Adrenal gland (tissue), 12 donors: Measurements from ENCODE around the gene MCAM. TPM values are rescaled to one million over a fixed set of nuclear protein-coding genes. Genes with fewer than 3 reads are reported as not detected.
A peak's percentile ranks its signal among the peaks of the same experiment; 100 is the strongest.

Source experiments
- DNase-seq, 7 donors: peaks; one replicate each; pipeline ENCODE4 v3.0.0-alpha.2; 2019 to 2020
- H3K27ac ChIP-seq, 5 donors: fragments of 200-600 bp; sonication (generic) in 4 of 5; 1 replicate in 3 of 5; 2 replicates in 2 of 5; pipeline versions ENCODE4 v1.5.1 to v1.8.0; 2016 to 2020; ENCODE audit warnings: mild to moderate bottlenecking in 1 of 5
- H3K27me3 ChIP-seq: fragments of 200-600 bp; 2 replicates; pipeline ENCODE4 v1.8.0; 2021
- H3K36me3 ChIP-seq, 2 donors: fragments of 200-600 bp; replicated peaks in 1 of 2; 1 replicate in 1 of 2; 2 replicates in 1 of 2; pipeline versions ENCODE4 v1.5.1 to v1.8.0; 2018 to 2022
- H3K4me1 ChIP-seq, 2 donors: fragments of 200-600 bp; replicated peaks in 1 of 2; 1 replicate in 1 of 2; 2 replicates in 1 of 2; pipeline versions ENCODE4 v1.5.1 to v1.8.0; 2018 to 2021
- H3K4me3 ChIP-seq, 4 donors: fragments of 200-600 bp; sonication (generic) in 3 of 4; one replicate each; pipeline ENCODE4 v1.5.1; 2016 to 2018
- H3K9me3 ChIP-seq, 3 donors: fragments of 200-600 bp; sonication (generic) in 1 of 3; replicated peaks in 1 of 3; 1 replicate in 2 of 3; 2 replicates in 1 of 3; pipeline versions ENCODE4 v1.5.1 to v1.8.0; 2016 to 2021
- POLR2A ChIP-seq, 2 donors: fragments of 450-650 bp; IDR thresholded peaks; one replicate each; pipeline ENCODE4 v1.6.1; 2017; ENCODE audit warnings: antibody characterized with exemption in 2 of 2, mild to moderate bottlenecking in 2 of 2, moderate library complexity in 1 of 2
- WGBS, 4 donors: extraction: QIAGEN DNeasy Blood & Tissue Kit in 2 of 4; methylation state at CpG; one replicate each; pipeline versions ENCODE4 v1.1.5 to v1.1.7; 2013 to 2017; 5-methylcytosine and 5-hydroxymethylcytosine counted together
- intact Hi-C, 2 donors: fragments of 100-400 bp; cut with DNase I; formaldehyde crosslinking; loops; one replicate each; pipeline versions ENCODE4 v1.14.1 to v1.15.0; 2022 to 2023
- polyA plus RNA-seq, 3 donors: library from polyadenylated mRNA; stranded (reverse); fragments of 200-250 nt in 2 of 3; fragments of 350-450 nt in 1 of 3; fragmentation: Illumina TruSeq in 1 of 3; extraction: RNeasy Lipid Tissue Mini Kit (QIAGEN cat#74804) in 1 of 3; gene quantifications; one replicate each; pipeline ENCODE4 v1.2.3, GENCODE V29; 2013 to 2014
- total RNA-seq, 9 donors: library from RNA; depleted of rRNA in 4 of 9; stranded (reverse); fragments of >200 nt in 4 of 9; fragments of 120-200 nt in 1 of 9; fragmentation: NEBNext Ultra II Directional in 1 of 9; extraction: Animal tissue kit (Norgen Biotek cat#: 25700) in 1 of 9; gene quantifications; one replicate each; pipeline versions ENCODE4 v1.1.0 to v1.2.4, GENCODE V29; 2013 to 2023
- TF ChIP-seq, protein P1 (sequence below), 6 experiments: fragments of 450-650 bp in 4 of 6; fragments of 200-600 bp in 2 of 6; sonication (generic) in 1 of 6; IDR thresholded peaks; 1 replicate in 5 of 6; 2 replicates in 1 of 6; pipeline versions ENCODE4 v1.5.1 to v1.8.0; 2016 to 2021; ENCODE audit warnings: antibody characterized with exemption in 6 of 6, mild to moderate bottlenecking in 2 of 6, moderate library complexity in 1 of 6
- donor health status: healthy with polysubstance abuse.
- donor health status: Bipolar disorder and iron deficiency.
- donor health status: DM: yes; HTN: yes; CAD: no.
- donor health status: DM: no; HTN: no; CAD: no.
- donor health status: DM: no; HTN: no; CAD: no.
- donor health status: DM: yes; HTN: yes; CAD: no.

The MCAM gene
- total and polyA plus RNA-seq, 12 donors = 12.1 to 143 (median 32.1) TPM

DNA sequence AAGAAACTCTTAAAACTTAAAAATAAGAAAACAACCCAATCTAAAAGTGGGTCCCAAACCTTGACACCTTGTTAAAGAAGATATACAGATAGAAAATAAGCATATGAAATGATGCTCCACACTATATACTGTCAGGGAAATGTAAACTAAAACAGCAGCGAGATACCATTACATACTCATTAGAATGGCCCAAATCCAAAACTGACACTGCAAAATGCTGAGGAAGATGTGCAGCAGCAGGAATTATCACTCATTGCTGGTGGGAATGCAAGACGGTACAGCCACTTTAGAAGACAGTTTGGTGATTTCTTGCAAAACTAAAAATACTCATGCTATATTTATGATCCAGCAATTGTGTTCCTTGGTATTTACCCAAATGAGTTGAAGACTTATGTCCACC lies 12.4 kb upstream of the MCAM start:
- TF ChIP-seq, protein P1, sequence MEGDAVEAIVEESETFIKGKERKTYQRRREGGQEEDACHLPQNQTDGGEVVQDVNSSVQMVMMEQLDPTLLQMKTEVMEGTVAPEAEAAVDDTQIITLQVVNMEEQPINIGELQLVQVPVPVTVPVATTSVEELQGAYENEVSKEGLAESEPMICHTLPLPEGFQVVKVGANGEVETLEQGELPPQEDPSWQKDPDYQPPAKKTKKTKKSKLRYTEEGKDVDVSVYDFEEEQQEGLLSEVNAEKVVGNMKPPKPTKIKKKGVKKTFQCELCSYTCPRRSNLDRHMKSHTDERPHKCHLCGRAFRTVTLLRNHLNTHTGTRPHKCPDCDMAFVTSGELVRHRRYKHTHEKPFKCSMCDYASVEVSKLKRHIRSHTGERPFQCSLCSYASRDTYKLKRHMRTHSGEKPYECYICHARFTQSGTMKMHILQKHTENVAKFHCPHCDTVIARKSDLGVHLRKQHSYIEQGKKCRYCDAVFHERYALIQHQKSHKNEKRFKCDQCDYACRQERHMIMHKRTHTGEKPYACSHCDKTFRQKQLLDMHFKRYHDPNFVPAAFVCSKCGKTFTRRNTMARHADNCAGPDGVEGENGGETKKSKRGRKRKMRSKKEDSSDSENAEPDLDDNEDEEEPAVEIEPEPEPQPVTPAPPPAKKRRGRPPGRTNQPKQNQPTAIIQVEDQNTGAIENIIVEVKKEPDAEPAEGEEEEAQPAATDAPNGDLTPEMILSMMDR (IDR thresholded peaks at IDR 0.05) = no peak
- no peak for TF ChIP-seq POLR2A (IDR thresholded peaks at IDR 0.05)
- H3K4me3 ChIP-seq = no peak overlapping the region
- H3K27me3 ChIP-seq = no peaks in the 10 kb centered on the region
- no peaks in the 10 kb centered on the region for H3K4me1 ChIP-seq
- intact Hi-C loops = no loop called here
- no peaks in the 10 kb centered on the region for H3K36me3 ChIP-seq
- no peak for DNase-seq
- no peaks in the 10 kb centered on the region for H3K9me3 ChIP-seq
- WGBS, 4 donors = 66 to 74% (median 70%) methylated on average over 2 of the region's 2 CpGs
- no peak overlapping the region for H3K27ac ChIP-seq

DNA sequence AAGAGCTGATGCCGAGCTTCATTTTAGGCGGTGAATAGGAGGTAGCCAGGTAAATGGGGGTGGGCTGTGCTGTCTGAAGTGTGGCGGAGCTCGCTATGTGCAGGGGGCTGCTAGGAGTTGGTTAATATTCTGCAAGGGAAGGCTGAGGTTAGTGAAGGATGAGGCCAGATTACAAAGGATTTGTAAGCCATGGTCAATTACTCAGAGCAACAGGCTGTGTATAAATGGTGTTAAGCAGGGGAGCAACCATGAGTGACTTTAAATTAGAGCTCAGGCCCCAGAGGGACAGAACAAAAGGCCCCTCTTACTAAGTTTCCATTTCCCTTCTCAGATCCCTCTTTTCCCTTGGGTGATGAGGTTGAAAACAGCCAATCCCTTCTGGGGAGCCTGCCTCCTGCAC lies 7.3 kb upstream of the MCAM start:
- no peak overlapping the region for H3K27ac ChIP-seq

DNA sequence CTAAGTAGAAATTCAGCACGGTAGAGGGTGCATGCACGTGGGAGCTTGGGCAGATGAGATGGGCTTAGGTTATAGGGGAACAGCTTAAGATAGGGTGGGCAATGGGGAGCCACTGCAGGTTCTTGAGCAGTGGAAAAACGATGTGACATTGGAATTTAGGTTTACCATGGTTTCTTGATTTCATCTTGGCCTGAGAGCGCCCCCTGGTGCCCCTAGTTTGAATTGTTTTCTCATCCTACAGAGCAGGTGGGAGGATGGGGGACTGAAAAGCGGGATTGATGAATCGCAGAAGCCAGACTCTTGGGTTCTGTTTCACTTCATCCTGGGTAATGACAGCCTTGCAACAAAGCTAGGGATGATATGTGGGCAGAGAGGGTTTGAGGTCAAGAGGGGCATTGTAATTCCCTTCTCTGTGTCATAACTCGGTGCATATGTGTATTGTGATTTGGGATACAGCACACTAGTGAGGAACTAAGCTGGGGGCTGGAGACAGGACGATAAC lies 6.7 kb upstream of the MCAM start:
- Histone ChIP-seq H3K9me3 (no peaks in the 10 kb centered on the region), H3K36me3 (no peaks in the 10 kb centered on the region), H3K4me1 (peaks cover 9 to 19% of the 10 kb centered on the region in 2 donors), H3K4me3 (no peak overlapping the region), H3K27me3 (no peaks in the 10 kb centered on the region), H3K27ac (no peak overlapping the region)
- intact Hi-C loops = loop anchor here in 1 of 2 donors (5.0 kb wide), 1 partner anchor 121 kb away; no protein-coding TSS in a partner anchor
- peak; percentile 57 to 93 (median 84) for DNase-seq
- TF ChIP-seq POLR2A (IDR thresholded peaks at IDR 0.05) = no peak
- TF ChIP-seq, protein P1 (IDR thresholded peaks at IDR 0.05) = peak; percentile 70 to 81 (median 78)
- 8 to 13% (median 10%) methylated on average over 8 of the region's 8 CpGs for WGBS, 4 donors

More for the DNA sequence above, 7.3 kb upstream of the MCAM start:
- no peaks in the 10 kb centered on the region for H3K36me3 ChIP-seq
- TF ChIP-seq, protein P1 (IDR thresholded peaks at IDR 0.05) = no peak
- no peaks in the 10 kb centered on the region for H3K9me3 ChIP-seq
- 59 to 75% (median 66%) methylated on average over 4 of the region's 4 CpGs for WGBS, 4 donors
- H3K27me3 ChIP-seq = no peaks in the 10 kb centered on the region
- intact Hi-C loops = loop anchor here in 1 of 2 donors (5.0 kb wide), 1 partner anchor 122 kb away; no protein-coding TSS in a partner anchor
- H3K4me1 ChIP-seq = peaks cover 9 to 17% of the 10 kb centered on the region in 2 donors
- no peak overlapping the region for H3K4me3 ChIP-seq
- no peak for DNase-seq

DNA sequence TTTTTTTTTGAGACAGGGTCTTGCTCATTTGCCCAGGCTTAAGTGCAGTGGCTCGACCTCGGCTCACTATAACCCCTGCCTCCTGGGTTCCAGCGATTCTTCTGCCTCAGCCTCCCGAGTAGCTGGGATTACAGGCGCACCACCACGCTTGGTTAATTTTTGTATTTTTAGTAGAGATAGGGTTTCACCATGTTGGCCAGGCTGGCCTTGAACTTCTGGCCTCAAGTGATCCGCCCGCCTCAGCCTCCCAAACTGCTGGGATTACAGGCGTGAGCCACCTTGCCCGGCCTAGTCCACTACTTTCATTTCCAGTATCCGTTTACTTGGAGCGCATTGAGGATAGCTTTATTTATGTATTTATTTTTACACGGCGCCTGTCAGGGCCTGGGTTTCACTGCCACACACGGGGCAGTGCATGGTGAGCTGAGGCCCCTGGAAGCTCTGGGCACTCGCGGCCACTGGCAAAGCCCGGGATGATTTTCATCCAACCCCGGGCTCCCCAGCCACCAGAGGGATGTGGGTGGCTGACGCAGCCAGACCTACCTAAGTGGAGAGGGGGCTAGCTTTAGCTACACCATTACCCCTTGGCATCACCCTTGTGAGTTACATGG lies 6.1 kb upstream of the MCAM start:
- no peak overlapping the region for H3K27ac ChIP-seq
- H3K27me3 ChIP-seq = no peaks in the 10 kb centered on the region
- H3K4me1 ChIP-seq = peaks cover 9 to 22% of the 10 kb centered on the region in 2 donors
- WGBS, 4 donors = 82 to 84% (median 83%) methylated on average over 19 to 20 of the region's 20 CpGs
- no peak overlapping the region for H3K4me3 ChIP-seq
- no peak for DNase-seq
- TF ChIP-seq, protein P1 (IDR thresholded peaks at IDR 0.05) = no peak
- no peak for TF ChIP-seq POLR2A (IDR thresholded peaks at IDR 0.05)
- no peaks in the 10 kb centered on the region for H3K9me3 ChIP-seq
- intact Hi-C loops = loop anchor here in 1 of 2 donors (5.0 kb wide), 1 partner anchor 121 kb away; no protein-coding TSS in a partner anchor
- H3K36me3 ChIP-seq = no peaks in the 10 kb centered on the region
